Endometrial microvascular endothelial cells (primary cell): ENCODE results near the gene FGGY. TPM values are rescaled to one million over a fixed set of nuclear protein-coding genes. Genes with fewer than 3 reads are reported as not detected.

Experiments used
- in situ Hi-C: cut with HindIII; loops from 2 replicates; pipeline ENCODE4 v1.10.0; 2017; ENCODE audit warnings: low sequenced_read_pairs, low pct_unique_long_range_greater_than_20kb; ENCODE audit errors: inconsistent ontology term
- total RNA-seq: library from RNA; depleted of rRNA; stranded (reverse); fragments of >200 nt; gene quantifications from one replicate; pipeline ENCODE4 v1.2.3, GENCODE V29; 2015; ENCODE audit errors: inconsistent ontology term

FGGY gene
- total RNA-seq, 1 donor from 2014 or later, result 2.5 TPM

GRCh38 chr1:59742526-59742925 is 445.6 kb downstream of the FGGY start:
- in situ Hi-C loops, result no loop called here

GRCh38 chr1:59743324-59744091 is 446.6 kb downstream of the FGGY start:
- in situ Hi-C loops, result no loop called here

GRCh38 chr1:59747420-59748024 is 450.6 kb downstream of the FGGY start:
- in situ Hi-C loops, result no loop called here

GRCh38 chr1:59748123-59748522 is 451.2 kb downstream of the FGGY start:
- in situ Hi-C loops, result no loop called here

- in situ Hi-C loops, result no loop called here
Observed at GRCh38 chr1:59750328-59751003, 453.6 kb downstream of the FGGY start.

- in situ Hi-C loops, result no loop called here
Observed at GRCh38 chr1:59751004-59751395, 454.1 kb downstream of the FGGY start.

- in situ Hi-C loops, result no loop called here
Observed at GRCh38 chr1:59751801-59752200, 454.9 kb downstream of the FGGY start.

GRCh38 chr1:59752556-59753414 is 455.9 kb downstream of the FGGY start:
- in situ Hi-C loops, result no loop called here

GRCh38 chr1:59755069-59755685 is 458.3 kb downstream of the FGGY start:
- in situ Hi-C loops, result no loop called here

- in situ Hi-C loops, result no loop called here
Observed at GRCh38 chr1:59757197-59757747, 460.4 kb downstream of the FGGY start.

- in situ Hi-C loops, result no loop called here
Observed at GRCh38 chr1:59759156-59759925, 462.4 kb downstream of the FGGY start.

- in situ Hi-C loops, result no loop called here
Observed at GRCh38 chr1:59761443-59761842, 464.5 kb downstream of the FGGY start.

GRCh38 chr1:59763418-59763817 is 466.5 kb downstream of the FGGY start:
- in situ Hi-C loops, result no loop called here

GRCh38 chr1:59765011-59765730 is 468.3 kb downstream of the FGGY start:
- in situ Hi-C loops, result no loop called here

- in situ Hi-C loops, result no loop called here
Observed at GRCh38 chr1:59766227-59766855, 469.4 kb downstream of the FGGY start.

- in situ Hi-C loops, result no loop called here
Observed at GRCh38 chr1:59767119-59767518, 470.2 kb downstream of the FGGY start.
